Measurements from ENCODE around the gene KRTAP4-16. TPM values are rescaled to one million over a fixed set of nuclear protein-coding genes. Genes with fewer than 3 reads are reported as not detected.
"Not testable (repeated sequence)": the region's sequence is repeated elsewhere in the genome, so short reads cannot be mapped to it uniquely, and the experiment has no call there.

Gene KRTAP4-16
- total RNA-seq, 1 experiment from 2014 or later = not detected

GRCh38 chr17:41057547-41057946 is 44.5 kb downstream of the KRTAP4-16 start:
- H4K91ac ChIP-seq (ENCODE audit: insufficient read length, low read depth, low read length) = no peak overlapping the region
- H3K14ac ChIP-seq (ENCODE audit: insufficient read depth, low read length) = no peak overlapping the region
- no peak overlapping the region for H3K18ac ChIP-seq (ENCODE audit: insufficient read length, low read depth, low read length)
- H3K23me2 ChIP-seq (ENCODE audit: insufficient read length, low read depth, low read length, poor library complexity, severe bottlenecking) = no peaks in the 10 kb centered on the region
- H2BK20ac ChIP-seq (ENCODE audit: low read depth, low read length, poor library complexity, severe bottlenecking) = no peak overlapping the region
- H2AFZ ChIP-seq (ENCODE audit: low read length) = no peak overlapping the region
- no peaks in the 10 kb centered on the region for H3K4me1 ChIP-seq (ENCODE audit: insufficient read depth, low read length)
- no CpG with 5 or more reads among the region's 1 CpG for WGBS (ENCODE audit: extremely low coverage, insufficient read length, low lambda C conversion rate)
- no peaks in the 10 kb centered on the region for H3K79me1 ChIP-seq (ENCODE audit: insufficient read depth, low read depth, low read length, poor library complexity, severe bottlenecking)
- H2BK12ac ChIP-seq (ENCODE audit: insufficient read length, low read depth, low read length) = no peak overlapping the region
- no peak for DNase-seq
- H3K27me3 ChIP-seq (ENCODE audit: insufficient read depth, low read length) = no peaks in the 10 kb centered on the region
- no peak overlapping the region for H4K5ac ChIP-seq (ENCODE audit: insufficient read length, low read depth, low read length)
- no peaks in the 10 kb centered on the region for H3K27me3 Mint-ChIP-seq (ENCODE audit: low read depth)
- H3K4me2 ChIP-seq (ENCODE audit: insufficient read depth, insufficient read length, low read length) = no peak overlapping the region
- H2BK15ac ChIP-seq (ENCODE audit: low read depth, low read length) = no peak overlapping the region
- TF ChIP-seq CTCF (conservative IDR thresholded peaks at IDR 0.05) = no peak
- peaks cover 4 to 7% of the 10 kb centered on the region in 2 experiments for H3K4me1 Mint-ChIP-seq
- H3K4ac ChIP-seq (ENCODE audit: low read depth, low read length) = no peak overlapping the region
- H2AK5ac ChIP-seq (ENCODE audit: insufficient read length, low read length) = no peak overlapping the region
- no peak overlapping the region for H3K27ac ChIP-seq (ENCODE audit: insufficient read length, low read depth, low read length)
- no peak overlapping the region for H3T11ph ChIP-seq (ENCODE audit: low read length)
- H3K9me3 ChIP-seq (ENCODE audit: control insufficient read depth, low read depth, low read length) = no peaks in the 10 kb centered on the region
- H3K27ac Mint-ChIP-seq = no peak overlapping the region
- H3K79me2 ChIP-seq (ENCODE audit: insufficient read depth, low read length) = no peaks in the 10 kb centered on the region
- no peak overlapping the region for H3K4me3 Mint-ChIP-seq
- H3K9ac ChIP-seq (ENCODE audit: extremely low read depth, insufficient read length, low read length) = no peak overlapping the region
- no peak overlapping the region for H2BK5ac ChIP-seq (ENCODE audit: insufficient read length, low read length)
- H3K9me3 Mint-ChIP-seq = peaks cover 0 to 6% of the 10 kb centered on the region in 2 experiments; a peak in 2 of 5 replicates
- H3K36me3 Mint-ChIP-seq (ENCODE audit: insufficient read depth in 1 of 3, low read depth in 3 of 3) = no peaks in the 10 kb centered on the region; a peak in 1 of 7 replicates
- no peak overlapping the region for H4K8ac ChIP-seq (replicated peaks; ENCODE audit: insufficient read length, low read depth, low read length)
- no peak overlapping the region for H2BK120ac ChIP-seq (ENCODE audit: low read depth, low read length, poor library complexity, severe bottlenecking)
- H4K20me1 ChIP-seq (ENCODE audit: control insufficient read depth, insufficient read depth, insufficient read length) = no peaks in the 10 kb centered on the region
- no peak overlapping the region for H3K23ac ChIP-seq (ENCODE audit: insufficient read length, low read depth, low read length)
- H3K56ac ChIP-seq (ENCODE audit: insufficient read length, low read depth, low read length) = no peak overlapping the region

- not testable (repeated sequence) for H4K20me1 ChIP-seq (ENCODE audit: control insufficient read depth, insufficient read depth, insufficient read length); H2AK5ac ChIP-seq (ENCODE audit: insufficient read length, low read length); H3K9me3 Mint-ChIP-seq; H4K91ac ChIP-seq (ENCODE audit: insufficient read length, low read depth, low read length); H2AFZ ChIP-seq (ENCODE audit: low read length); H3K27ac ChIP-seq (ENCODE audit: insufficient read length, low read depth, low read length); H3K79me2 ChIP-seq (ENCODE audit: insufficient read depth, low read length); DNase-seq; H3K27ac Mint-ChIP-seq; H4K8ac ChIP-seq (replicated peaks; ENCODE audit: insufficient read length, low read depth, low read length); H4K5ac ChIP-seq (ENCODE audit: insufficient read length, low read depth, low read length); H3K23me2 ChIP-seq (ENCODE audit: insufficient read length, low read depth, low read length, poor library complexity, severe bottlenecking); H3K4me3 Mint-ChIP-seq; H3K36me3 Mint-ChIP-seq (ENCODE audit: insufficient read depth in 1 of 3, low read depth in 3 of 3); H3K18ac ChIP-seq (ENCODE audit: insufficient read length, low read depth, low read length); H2BK20ac ChIP-seq (ENCODE audit: low read depth, low read length, poor library complexity, severe bottlenecking); H3T11ph ChIP-seq (ENCODE audit: low read length); H2BK15ac ChIP-seq (ENCODE audit: low read depth, low read length); H3K79me1 ChIP-seq (ENCODE audit: insufficient read depth, low read depth, low read length, poor library complexity, severe bottlenecking); H3K4ac ChIP-seq (ENCODE audit: low read depth, low read length); H3K27me3 Mint-ChIP-seq (ENCODE audit: low read depth); H3K56ac ChIP-seq (ENCODE audit: insufficient read length, low read depth, low read length); H2BK5ac ChIP-seq (ENCODE audit: insufficient read length, low read length); H3K23ac ChIP-seq (ENCODE audit: insufficient read length, low read depth, low read length); H3K4me1 ChIP-seq (ENCODE audit: insufficient read depth, low read length); H3K9me3 ChIP-seq (ENCODE audit: control insufficient read depth, low read depth, low read length); H2BK12ac ChIP-seq (ENCODE audit: insufficient read length, low read depth, low read length); H3K27me3 ChIP-seq (ENCODE audit: insufficient read depth, low read length); H3K14ac ChIP-seq (ENCODE audit: insufficient read depth, low read length); H3K9ac ChIP-seq (ENCODE audit: extremely low read depth, insufficient read length, low read length); H3K4me2 ChIP-seq (ENCODE audit: insufficient read depth, insufficient read length, low read length); H2BK120ac ChIP-seq (ENCODE audit: low read depth, low read length, poor library complexity, severe bottlenecking)
- H3K4me1 Mint-ChIP-seq = peaks cover 8 to 11% of the 10 kb centered on the region in 2 experiments
- WGBS (ENCODE audit: extremely low coverage, insufficient read length, low lambda C conversion rate) = no CpG with 5 or more reads among the region's 6 CpGs
Observed at GRCh38 chr17:41055130-41055529, 46.9 kb downstream of the KRTAP4-16 start, which contains the start of gene KRTAP2-2. Gene KRTAP2-2 (minus strand): TSS chr17:41055230. CDS start chr17:41055211, 19 bp downstream.
